ENCODE results near the gene PDIA5. TPM values are rescaled to one million over a fixed set of nuclear protein-coding genes. Genes with fewer than 3 reads are reported as not detected.

Gene PDIA5
- total and polyA plus RNA-seq, 2 donors (not counting 1 experiment from before 2014, with no cell fraction given), result 2.6 to 3.8 TPM

- Histone ChIP-seq H3K36me3 (replicated peaks in 1 of 2; ENCODE audit: control extremely low read depth in 1 of 2, control insufficient read depth in 1 of 2, extremely low read depth in 1 of 2, insufficient read depth in 2 of 2, low read length in 1 of 2) (no peaks in the 10 kb centered on the region), H3K79me2 (ENCODE audit: control insufficient read depth, insufficient read depth, low read length) (peaks cover 54% of the 10 kb centered on the region), H3K27me3 (replicated peaks in 1 of 4; ENCODE audit: control extremely low read depth in 1 of 4, control insufficient read depth in 3 of 4, insufficient read depth in 4 of 4, low read length in 3 of 4) (no peaks in the 10 kb centered on the region), H3K4me1 (ENCODE audit: control insufficient read depth in 2 of 2, insufficient read depth in 2 of 2, low read length in 2 of 2) (peaks cover 9 to 10% of the 10 kb centered on the region in 2 donors), H3K4me3 (ENCODE audit: control extremely low read depth in 1 of 5, extremely low read depth in 1 of 5, insufficient read depth in 1 of 5, low read depth in 2 of 5, low read length in 4 of 5) (no peak overlapping the region), H3K27ac (ENCODE audit: low read length in 2 of 2) (no peak overlapping the region), H3K4me2 (replicated peaks; ENCODE audit: low read depth, low read length, poor library complexity, severe bottlenecking) (no peak overlapping the region), H3K9me3 (ENCODE audit: control extremely low read depth in 1 of 3, control insufficient read depth in 2 of 3, insufficient read depth in 1 of 3, low read length in 2 of 3) (no peaks in the 10 kb centered on the region), H3K9ac (ENCODE audit: low read length) (no peak overlapping the region), H4K20me1 (ENCODE audit: control insufficient read depth, insufficient read depth, low read length, poor library complexity, severe bottlenecking) (peaks cover 7% of the 10 kb centered on the region), H2AFZ (ENCODE audit: insufficient read depth, low read depth, low read length, poor library complexity, severe bottlenecking) (no peak overlapping the region)
- H3K4me1 Mint-ChIP-seq, result peaks cover 15% of the 10 kb centered on the region
- CTCF ChIA-PET, result no interaction called here
- POLR2A ChIA-PET, result interaction anchor here (0.6 kb wide), 1 partner anchor 596 kb away, joined by 4 read pairs; no protein-coding TSS in a partner anchor
- DNase-seq (no peak), ATAC-seq (ENCODE audit: low read depth) (no peak)
- no peak for TF ChIP-seq CTCF (IDR thresholded peaks at IDR 0.05)
- TF ChIP-seq EZH2 (IDR thresholded peaks at IDR 0.05; ENCODE audit: borderline replicate concordance, insufficient read depth, low read depth, low read length, poor library complexity, severe bottlenecking), result no peak
- H3K9me3 Mint-ChIP-seq (ENCODE audit: insufficient read depth), result no peaks in the 10 kb centered on the region
- H3K27me3 Mint-ChIP-seq, result no peaks in the 10 kb centered on the region
- H3K4me3 Mint-ChIP-seq, result no peak overlapping the region
- intact Hi-C loops (cut with micrococcal nuclease), result no loop called here
- WGBS (ENCODE audit: insufficient coverage), result 61% methylated on average over 4 of the region's 5 CpGs
- no peak overlapping the region for H3K27ac Mint-ChIP-seq
Observed at GRCh38 chr3:123072152-123072551, 5.3 kb downstream of the PDIA5 start.

DNA sequence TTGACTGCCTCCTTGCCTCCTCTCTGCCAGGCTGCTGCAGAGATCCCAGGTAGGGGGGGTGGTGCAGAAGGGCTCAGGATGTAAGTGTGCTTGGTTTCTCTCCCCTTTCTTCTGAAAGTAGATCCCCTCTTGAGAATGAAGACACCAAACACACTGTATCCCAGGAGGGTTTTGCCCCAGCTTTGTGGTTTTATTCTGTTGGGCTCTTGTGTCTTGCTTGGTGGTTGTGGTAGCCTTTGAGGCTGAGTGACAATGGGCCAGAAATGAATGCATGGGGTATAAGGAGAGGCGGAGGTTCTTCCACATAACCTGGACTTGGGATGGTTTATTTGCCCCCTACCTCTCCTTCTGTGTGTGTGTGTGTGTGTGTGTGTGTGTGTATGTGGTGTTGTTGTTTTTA, 5.7 kb downstream of the PDIA5 start:
- Histone ChIP-seq H4K20me1 (ENCODE audit: control insufficient read depth, insufficient read depth, low read length, poor library complexity, severe bottlenecking) (peaks cover 7% of the 10 kb centered on the region), H3K27me3 (replicated peaks in 1 of 4; ENCODE audit: control extremely low read depth in 1 of 4, control insufficient read depth in 3 of 4, insufficient read depth in 4 of 4, low read length in 3 of 4) (no peaks in the 10 kb centered on the region), H3K36me3 (replicated peaks in 1 of 2; ENCODE audit: control extremely low read depth in 1 of 2, control insufficient read depth in 1 of 2, extremely low read depth in 1 of 2, insufficient read depth in 2 of 2, low read length in 1 of 2) (no peaks in the 10 kb centered on the region), H3K4me1 (ENCODE audit: control insufficient read depth in 2 of 2, insufficient read depth in 2 of 2, low read length in 2 of 2) (peaks cover 8 to 9% of the 10 kb centered on the region in 2 donors), H3K4me3 (ENCODE audit: control extremely low read depth in 1 of 5, extremely low read depth in 1 of 5, insufficient read depth in 1 of 5, low read depth in 2 of 5, low read length in 4 of 5) (no peak overlapping the region), H3K79me2 (ENCODE audit: control insufficient read depth, insufficient read depth, low read length) (peaks cover 54% of the 10 kb centered on the region), H3K9ac (ENCODE audit: low read length) (no peak overlapping the region), H3K9me3 (ENCODE audit: control extremely low read depth in 1 of 3, control insufficient read depth in 2 of 3, insufficient read depth in 1 of 3, low read length in 2 of 3) (no peaks in the 10 kb centered on the region), H2AFZ (ENCODE audit: insufficient read depth, low read depth, low read length, poor library complexity, severe bottlenecking) (no peak overlapping the region), H3K27ac (ENCODE audit: low read length in 2 of 2) (no peak overlapping the region), H3K4me2 (replicated peaks; ENCODE audit: low read depth, low read length, poor library complexity, severe bottlenecking) (no peak overlapping the region)
- no peak for ATAC-seq (ENCODE audit: low read depth)
- Mint-ChIP-seq H3K4me1 (peaks cover 15% of the 10 kb centered on the region), H3K27me3 (no peaks in the 10 kb centered on the region), H3K9me3 (ENCODE audit: insufficient read depth) (no peaks in the 10 kb centered on the region), H3K27ac (no peak overlapping the region), H3K4me3 (no peak overlapping the region)
- intact Hi-C loops (cut with micrococcal nuclease), result no loop called here
- CTCF ChIA-PET, result no interaction called here
- no peak for DNase-seq
- POLR2A ChIA-PET, result interaction anchor here (0.6 kb wide), 1 partner anchor 596 kb away, joined by 4 read pairs; no protein-coding TSS in a partner anchor
- TF ChIP-seq CTCF (IDR thresholded peaks at IDR 0.05) (no peak), EZH2 (IDR thresholded peaks at IDR 0.05; ENCODE audit: borderline replicate concordance, insufficient read depth, low read depth, low read length, poor library complexity, severe bottlenecking) (no peak)
- WGBS (ENCODE audit: insufficient coverage), result no CpG with 5 or more reads among the region's 1 CpG
